ENCODE data around the gene RNF10.
"Not testable (repeated sequence)": the region's sequence is repeated elsewhere in the genome, so short reads cannot be mapped to it uniquely, and the experiment has no call there.

Gene RNF10

GRCh38 chr12:120528861-120529525 lies 5.2 kb upstream of the RNF10 start, which contains the start of gene COQ5:
Gene COQ5 (minus strand): TSS chr12:120529158. CDS start chr12:120529141, 17 bp downstream.
- DNase-seq (ENCODE audit: low spot score) = peak; percentile 91

- no peak for DNase-seq (ENCODE audit: low spot score)
These were observed 4.3 kb upstream of the RNF10 start for GRCh38 chr12:120529641-120530417.

- DNase-seq (ENCODE audit: low spot score) = not testable (repeated sequence)
These were observed 3.8 kb upstream of the RNF10 start for GRCh38 chr12:120530418-120530761.

- no peak for DNase-seq (ENCODE audit: low spot score)
These were observed 1.4 kb upstream of the RNF10 start for GRCh38 chr12:120532701-120533238.

- DNase-seq (ENCODE audit: low spot score) = no peak
These were observed 823 bp downstream of the RNF10 start for GRCh38 chr12:120534703-120535655.

GRCh38 chr12:120536064-120536791 lies 2.1 kb downstream of the RNF10 start:
- no peak for DNase-seq (ENCODE audit: low spot score)

GRCh38 chr12:120537856-120538220 lies 3.7 kb downstream of the RNF10 start:
- DNase-seq (ENCODE audit: low spot score) = no peak

- DNase-seq (ENCODE audit: low spot score) = no peak
These were observed 4.4 kb downstream of the RNF10 start for GRCh38 chr12:120538281-120539156.

- no peak for DNase-seq (ENCODE audit: low spot score)
These were observed 5.1 kb downstream of the RNF10 start for GRCh38 chr12:120539303-120539702.

- no peak for DNase-seq (ENCODE audit: low spot score)
These were observed 6.3 kb downstream of the RNF10 start for GRCh38 chr12:120540445-120540844.

GRCh38 chr12:120542166-120542565 lies 8.0 kb downstream of the RNF10 start:
- DNase-seq (ENCODE audit: low spot score) = no peak

- no peak for DNase-seq (ENCODE audit: low spot score)
These were observed 10.5 kb downstream of the RNF10 start for GRCh38 chr12:120544691-120545090.

- no peak for DNase-seq (ENCODE audit: low spot score)
These were observed 11.9 kb downstream of the RNF10 start for GRCh38 chr12:120546050-120546386.

- DNase-seq (ENCODE audit: low spot score) = no peak
These were observed 20.5 kb downstream of the RNF10 start for GRCh38 chr12:120554678-120555077.

- no peak for DNase-seq (ENCODE audit: low spot score)
These were observed 23.4 kb downstream of the RNF10 start for GRCh38 chr12:120557589-120557988.

GRCh38 chr12:120562906-120563305 lies 28.8 kb downstream of the RNF10 start:
- DNase-seq (ENCODE audit: low spot score) = no peak

- no peak for DNase-seq (ENCODE audit: low spot score)
These were observed 29.3 kb downstream of the RNF10 start for GRCh38 chr12:120563495-120563894.

GRCh38 chr12:120571299-120571698 lies 37.1 kb downstream of the RNF10 start:
- DNase-seq (ENCODE audit: low spot score) = no peak

- DNase-seq (ENCODE audit: low spot score) = no peak
These were observed 39.4 kb downstream of the RNF10 start for GRCh38 chr12:120573560-120573959.

GRCh38 chr12:120574106-120574505 lies 40.0 kb downstream of the RNF10 start:
- DNase-seq (ENCODE audit: low spot score) = no peak

- DNase-seq (ENCODE audit: low spot score) = no peak
These were observed 45.0 kb downstream of the RNF10 start for GRCh38 chr12:120579179-120579578.

Measured in putamen (tissue), 1 donor.